Upper lobe of right lung (tissue), 1 donor: ENCODE measurements around the gene SMAGP. TPM values are rescaled to one million over a fixed set of nuclear protein-coding genes. Genes with fewer than 3 reads are reported as not detected.
"Not testable (repeated sequence)": the region's sequence is repeated elsewhere in the genome, so short reads cannot be mapped to it uniquely, and the experiment has no call there.

Source experiments
- ATAC-seq: fragments of 200-7000 bp; cut with Tn5 transposase; one replicate; pipeline ENCODE4 v1.9.1; 2020; ENCODE audit warnings: mild to moderate bottlenecking, moderate library complexity
- DNase-seq: peaks from one replicate; pipeline ENCODE4 v3.0.0-alpha.2; 2020
- H3K27ac ChIP-seq: fragments of 200-600 bp; one replicate; pipeline ENCODE4 v1.8.0; 2022
- H3K27me3 ChIP-seq: fragments of 200-600 bp; one replicate; pipeline ENCODE4 v1.8.0; 2022; ENCODE audit warnings: mild to moderate bottlenecking
- H3K36me3 ChIP-seq: fragments of 200-600 bp; one replicate; pipeline ENCODE4 v1.8.0; 2022
- H3K4me1 ChIP-seq: fragments of 200-600 bp; one replicate; pipeline ENCODE4 v1.8.0; 2022
- H3K4me3 ChIP-seq: fragments of 200-600 bp; one replicate; pipeline ENCODE4 v1.8.0; 2022; ENCODE audit warnings: mild to moderate bottlenecking
- H3K9me3 ChIP-seq: fragments of 200-600 bp; one replicate; pipeline ENCODE4 v1.8.0; 2022
- intact Hi-C: fragments of 100-400 bp; cut with DNase I; formaldehyde crosslinking; loops from one replicate; pipeline ENCODE4 v1.11.0; 2022
- total RNA-seq: library from RNA; stranded (reverse); fragmentation: NEBNext Ultra II Directional; extraction: Animal tissue kit (Norgen Biotek cat#: 25700); gene quantifications from one replicate; pipeline ENCODE4 v1.2.1, GENCODE V29; 2021
- TF ChIP-seq, protein P1 (sequence below): fragments of 200-600 bp; IDR thresholded peaks from one replicate; pipeline ENCODE4 v1.8.0; 2022; ENCODE audit warnings: antibody characterized with exemption
- donor health status: DM: no; HTN: yes; CAD: no; lungs with severe emphysema.

SMAGP gene
- total RNA-seq, 1 donor from 2014 or later, result 34.2 TPM

DNA sequence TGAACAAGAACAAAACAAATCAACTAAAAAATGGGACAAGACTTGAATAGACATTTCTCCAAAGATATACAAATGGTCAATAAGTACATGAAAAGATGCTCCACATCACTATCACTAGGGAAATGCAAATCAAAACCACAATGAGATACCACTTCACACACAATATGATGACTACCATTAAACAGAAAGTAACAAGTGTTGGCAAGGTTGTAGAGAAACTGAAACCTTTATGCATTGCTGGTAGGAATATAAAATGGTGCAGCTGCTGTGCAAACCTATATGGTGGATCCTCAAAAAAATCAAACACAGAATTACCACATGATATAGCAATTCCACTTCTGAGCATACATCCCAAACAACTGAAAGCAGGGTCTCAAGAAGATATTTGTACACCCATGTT, 5.2 kb downstream of the SMAGP start:
- Histone ChIP-seq H3K9me3 (no peaks in the 10 kb centered on the region), H3K36me3 (no peaks in the 10 kb centered on the region), H3K27me3 (no peaks in the 10 kb centered on the region), H3K27ac (no peak overlapping the region), H3K4me3 (no peak overlapping the region), H3K4me1 (no peaks in the 10 kb centered on the region)
- DNase-seq, result no peak
- intact Hi-C loops, result no loop called here
- TF ChIP-seq, protein P1, sequence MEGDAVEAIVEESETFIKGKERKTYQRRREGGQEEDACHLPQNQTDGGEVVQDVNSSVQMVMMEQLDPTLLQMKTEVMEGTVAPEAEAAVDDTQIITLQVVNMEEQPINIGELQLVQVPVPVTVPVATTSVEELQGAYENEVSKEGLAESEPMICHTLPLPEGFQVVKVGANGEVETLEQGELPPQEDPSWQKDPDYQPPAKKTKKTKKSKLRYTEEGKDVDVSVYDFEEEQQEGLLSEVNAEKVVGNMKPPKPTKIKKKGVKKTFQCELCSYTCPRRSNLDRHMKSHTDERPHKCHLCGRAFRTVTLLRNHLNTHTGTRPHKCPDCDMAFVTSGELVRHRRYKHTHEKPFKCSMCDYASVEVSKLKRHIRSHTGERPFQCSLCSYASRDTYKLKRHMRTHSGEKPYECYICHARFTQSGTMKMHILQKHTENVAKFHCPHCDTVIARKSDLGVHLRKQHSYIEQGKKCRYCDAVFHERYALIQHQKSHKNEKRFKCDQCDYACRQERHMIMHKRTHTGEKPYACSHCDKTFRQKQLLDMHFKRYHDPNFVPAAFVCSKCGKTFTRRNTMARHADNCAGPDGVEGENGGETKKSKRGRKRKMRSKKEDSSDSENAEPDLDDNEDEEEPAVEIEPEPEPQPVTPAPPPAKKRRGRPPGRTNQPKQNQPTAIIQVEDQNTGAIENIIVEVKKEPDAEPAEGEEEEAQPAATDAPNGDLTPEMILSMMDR, result no peak
- no peak for ATAC-seq

DNA sequence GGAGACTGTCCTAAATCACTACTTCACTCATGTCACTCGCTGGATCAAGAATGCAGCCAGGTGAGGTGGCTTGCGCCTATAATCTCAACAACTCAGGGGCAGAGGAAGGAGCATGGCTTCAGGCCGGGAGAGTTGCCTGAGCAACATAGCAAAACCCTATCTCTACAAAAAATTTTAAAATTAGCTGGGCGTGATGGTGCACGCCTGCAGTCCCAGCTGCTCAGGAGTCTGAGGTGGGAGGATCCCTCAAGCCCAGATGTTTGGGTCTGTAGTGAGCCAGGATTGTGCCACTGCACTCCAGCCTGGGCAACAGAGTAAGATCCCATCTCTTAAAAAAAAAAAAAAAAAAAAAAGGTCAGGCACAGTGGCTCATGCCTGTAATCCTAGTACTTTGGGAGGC, 5.9 kb downstream of the SMAGP start:
- Histone ChIP-seq H3K27ac (no peak overlapping the region), H3K27me3 (no peaks in the 10 kb centered on the region), H3K9me3 (no peaks in the 10 kb centered on the region), H3K4me3 (no peak overlapping the region), H3K36me3 (no peaks in the 10 kb centered on the region), H3K4me1 (no peaks in the 10 kb centered on the region)
- intact Hi-C loops, result no loop called here
- TF ChIP-seq, protein P1, result no peak
- DNase-seq, result no peak
- no peak for ATAC-seq

DNA sequence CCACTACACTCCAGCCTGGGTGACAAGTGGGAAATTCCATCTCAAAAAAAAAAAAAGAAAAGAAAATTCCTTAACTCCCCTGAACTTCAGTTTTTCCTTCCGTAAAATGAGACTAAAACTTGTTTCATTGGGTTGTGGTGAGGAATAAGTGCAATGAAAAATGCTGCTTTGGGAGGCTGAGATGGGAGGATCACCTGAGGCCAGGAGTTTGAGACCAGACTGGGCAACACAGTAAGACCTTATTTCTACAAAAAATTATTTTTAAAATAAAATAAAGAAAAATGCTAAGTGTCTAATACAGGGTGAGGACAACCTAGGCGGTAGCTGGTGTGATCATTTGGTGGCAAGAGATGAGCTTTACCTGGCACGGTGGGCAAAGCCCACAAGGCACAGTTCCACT, 6.9 kb downstream of the SMAGP start:
- Histone ChIP-seq H3K36me3 (no peaks in the 10 kb centered on the region), H3K4me1 (no peaks in the 10 kb centered on the region), H3K4me3 (no peak overlapping the region), H3K27ac (no peak overlapping the region), H3K9me3 (no peaks in the 10 kb centered on the region), H3K27me3 (no peaks in the 10 kb centered on the region)
- DNase-seq, result no peak
- ATAC-seq, result no peak
- intact Hi-C loops, result no loop called here
- TF ChIP-seq, protein P1, result no peak

DNA sequence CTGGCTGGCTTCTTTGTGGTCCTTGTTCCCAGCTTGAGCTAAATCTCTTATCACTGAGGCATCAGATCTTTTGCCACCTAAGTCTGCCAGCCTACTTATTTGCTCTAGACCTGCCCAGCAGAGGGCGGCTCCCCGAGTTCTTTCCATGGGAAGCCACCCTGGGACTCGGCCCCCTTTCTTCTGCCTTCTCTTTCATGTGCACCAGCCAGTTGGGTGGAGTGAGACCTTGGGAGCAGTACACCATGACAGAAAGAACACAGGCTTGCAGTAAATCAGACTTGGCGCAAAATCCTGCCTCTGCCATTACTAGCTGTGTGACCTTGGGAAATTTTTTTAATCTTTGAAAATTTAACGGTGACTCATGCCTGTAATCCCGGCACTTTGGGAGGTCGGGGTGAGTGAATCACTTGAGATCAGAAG, 7.4 kb downstream of the SMAGP start:
- Histone ChIP-seq H3K27me3 (no peaks in the 10 kb centered on the region), H3K4me3 (no peak overlapping the region), H3K27ac (no peak overlapping the region), H3K36me3 (no peaks in the 10 kb centered on the region), H3K4me1 (no peaks in the 10 kb centered on the region), H3K9me3 (no peaks in the 10 kb centered on the region)
- DNase-seq (peak; percentile 70), ATAC-seq (peak; percentile 71)
- TF ChIP-seq, protein P1, result peak; percentile 30
- intact Hi-C loops, result no loop called here

DNA sequence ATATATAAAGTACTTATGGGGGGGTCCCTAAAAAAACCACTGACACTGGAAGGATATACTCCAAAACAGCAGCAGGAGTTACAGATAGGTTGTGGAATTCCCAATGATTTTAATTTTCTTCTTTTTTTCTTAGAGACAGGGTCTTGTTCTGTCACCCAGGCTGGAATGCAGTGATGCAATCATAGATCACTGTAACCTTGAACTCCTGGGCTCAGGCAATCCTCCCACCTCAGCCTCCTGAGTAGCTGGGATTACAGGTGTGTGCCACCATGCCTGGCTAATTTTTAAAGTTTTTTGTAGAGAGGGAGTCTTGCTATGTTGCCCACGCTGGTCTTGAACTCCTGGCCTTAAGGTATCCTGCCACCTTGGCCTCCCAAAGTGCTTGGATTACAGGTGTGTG, 10.6 kb downstream of the SMAGP start:
- intact Hi-C loops, H3K27ac ChIP-seq, H3K4me3 ChIP-seq, H3K4me1 ChIP-seq, DNase-seq, H3K36me3 ChIP-seq, H3K27me3 ChIP-seq, H3K9me3 ChIP-seq, ATAC-seq: not testable (repeated sequence)

DNA sequence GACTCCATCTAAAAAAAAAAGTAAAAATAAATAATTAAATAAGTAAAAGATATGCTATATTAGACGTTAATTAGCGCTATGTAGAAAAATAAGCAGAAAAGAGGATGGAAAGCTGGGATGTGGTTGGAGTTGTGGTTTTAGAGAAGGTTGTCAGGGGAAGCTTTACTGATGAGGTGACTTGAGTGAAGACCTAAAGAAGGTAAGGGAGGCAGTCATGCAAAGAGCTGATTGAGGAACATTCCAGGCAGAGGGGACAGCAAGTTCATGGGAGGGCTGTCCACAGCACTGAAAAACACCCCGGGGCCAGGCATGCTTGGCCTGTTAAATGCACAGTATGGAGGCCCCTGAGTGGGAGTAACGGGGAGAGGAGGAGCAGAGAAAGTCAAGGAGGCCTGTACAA, 15.7 kb downstream of the SMAGP start:
- Histone ChIP-seq H3K9me3 (no peaks in the 10 kb centered on the region), H3K4me3 (no peak overlapping the region), H3K27me3 (no peaks in the 10 kb centered on the region), H3K27ac (no peak overlapping the region), H3K36me3 (no peaks in the 10 kb centered on the region), H3K4me1 (no peaks in the 10 kb centered on the region)
- intact Hi-C loops, result no loop called here
- ATAC-seq, result no peak
- TF ChIP-seq, protein P1, result no peak
- DNase-seq, result peak; percentile 43
